ENCODE results near the gene MAPK12. TPM values are rescaled to one million over a fixed set of nuclear protein-coding genes. Genes with fewer than 3 reads are reported as not detected.
A peak's percentile ranks its signal among the peaks of the same experiment; 100 is the strongest.

Gene MAPK12
- total and polyA plus RNA-seq, 8 donors, result 4.7 to 49.6 (median 8.2) TPM

DNA sequence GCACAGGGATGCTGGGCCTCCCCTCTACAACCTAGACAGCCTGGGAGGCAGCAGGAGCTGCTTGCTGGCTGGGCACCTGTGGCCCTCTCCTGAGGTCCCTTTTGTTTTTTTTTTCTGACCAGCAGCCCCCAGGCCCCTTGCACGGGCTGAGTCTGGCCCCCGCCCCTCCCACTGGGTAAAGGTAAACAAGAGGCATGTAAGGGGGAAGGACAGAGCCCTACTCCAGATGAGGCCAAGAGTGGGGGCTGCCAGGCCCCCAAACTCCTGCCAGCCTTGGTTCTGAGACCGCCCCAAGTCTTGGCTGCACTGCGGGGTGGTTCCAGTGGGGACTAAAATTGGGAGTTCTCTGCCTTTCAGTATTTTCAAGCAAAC lies 36.8 kb upstream of the MAPK12 start:
- 48 to 70% (median 63%) methylated on average over 4 of the region's 4 CpGs for WGBS, 5 donors
- peaks cover 0 to 6% (median 0%) of the 10 kb centered on the region in 4 donors for H3K36me3 ChIP-seq
- TF ChIP-seq POLR2A (IDR thresholded peaks at IDR 0.05) (no peak), EP300 (IDR thresholded peaks at IDR 0.05) (no peak), CTCF (IDR thresholded peaks at IDR 0.05) (no peak), POLR2AphosphoS5 (IDR thresholded peaks at IDR 0.05) (no peak)
- H3K27me3 ChIP-seq, result peaks cover 0 to 15% (median 0%) of the 10 kb centered on the region in 3 donors
- H3K4me3 ChIP-seq, result peak overlapping the region in 1 of 4 donors; percentile 18
- DNase-seq, result no peak
- peak overlapping the region; percentile 94 to 96 (median 95) for H3K27ac ChIP-seq
- H3K9me3 ChIP-seq, result no peaks in the 10 kb centered on the region
- H3K4me1 ChIP-seq, result peaks cover 94 to 100% (median 99%) of the 10 kb centered on the region in 4 donors
- intact Hi-C loops (cut with DNase I; ENCODE audit: low total_unique reads), result no loop called here

DNA sequence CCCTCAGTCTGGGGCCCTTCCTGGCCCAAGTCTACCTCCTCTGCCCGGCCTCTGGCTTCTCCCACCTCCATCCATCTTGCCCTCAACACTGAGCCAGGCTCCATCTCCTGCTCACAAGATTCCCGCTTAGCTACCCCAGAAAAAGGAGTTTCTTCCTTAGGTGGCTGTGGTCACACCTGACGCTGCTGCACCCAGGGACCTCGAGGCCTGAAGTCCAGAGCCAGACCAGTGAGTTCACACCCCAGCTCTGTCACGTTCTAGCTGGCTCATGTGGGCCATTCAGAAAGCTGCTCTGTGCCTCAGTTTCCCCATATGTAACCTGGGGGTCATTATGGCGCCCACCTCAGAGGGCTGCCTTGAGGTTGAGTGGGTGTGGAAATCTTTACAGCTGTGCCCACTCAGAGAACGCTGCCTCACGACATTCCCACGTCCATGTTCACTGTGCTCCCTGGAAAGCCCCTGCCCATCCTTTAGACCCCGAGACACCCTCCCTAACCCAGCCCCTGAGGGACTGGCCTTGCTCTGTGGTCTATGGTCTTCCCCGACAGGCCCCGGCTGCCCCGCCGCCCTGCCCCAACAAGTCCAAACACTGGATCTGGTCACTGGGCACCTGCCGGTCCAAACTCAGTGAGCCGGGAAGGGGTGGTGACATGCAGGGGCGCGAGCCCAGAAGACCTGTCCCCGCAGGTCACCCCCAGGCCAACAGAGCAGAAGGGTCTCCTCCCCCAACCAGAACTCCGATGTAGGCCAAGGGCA lies 36.2 kb upstream of the MAPK12 start:
- H3K27ac ChIP-seq, result peak overlapping the region; percentile 94 to 96 (median 95)
- WGBS, 5 donors, result 47 to 70% (median 55%) methylated on average over 19 to 20 of the region's 20 CpGs
- TF ChIP-seq POLR2AphosphoS5 (IDR thresholded peaks at IDR 0.05) (no peak), POLR2A (IDR thresholded peaks at IDR 0.05) (no peak), CTCF (IDR thresholded peaks at IDR 0.05) (no peak), EP300 (IDR thresholded peaks at IDR 0.05) (no peak)

GRCh38 chr22:50296658-50297490 lies 35.4 kb upstream of the MAPK12 start:
- DNase-seq, result no peak
- H3K4me1 ChIP-seq, result peaks cover 94 to 100% (median 99%) of the 10 kb centered on the region in 4 donors
- H3K27me3 ChIP-seq, result peaks cover 0 to 18% (median 0%) of the 10 kb centered on the region in 3 donors
- intact Hi-C loops (cut with DNase I; ENCODE audit: low total_unique reads), result no loop called here
- peaks cover 0 to 6% (median 0%) of the 10 kb centered on the region in 4 donors for H3K36me3 ChIP-seq
- H3K4me3 ChIP-seq, result peak overlapping the region in 1 of 4 donors; percentile 18
- TF ChIP-seq EP300 (IDR thresholded peaks at IDR 0.05) (no peak), POLR2A (IDR thresholded peaks at IDR 0.05) (no peak), POLR2AphosphoS5 (IDR thresholded peaks at IDR 0.05) (no peak), CTCF (IDR thresholded peaks at IDR 0.05) (no peak)
- peak overlapping the region; percentile 94 to 96 (median 95) for H3K27ac ChIP-seq
- no peaks in the 10 kb centered on the region for H3K9me3 ChIP-seq
- 29 to 52% (median 35%) methylated on average over 15 to 29 of the region's 29 CpGs for WGBS, 5 donors

More for the DNA sequence above, 36.2 kb upstream of the MAPK12 start:
- Histone ChIP-seq H3K9me3 (no peaks in the 10 kb centered on the region), H3K36me3 (peaks cover 0 to 6% (median 0%) of the 10 kb centered on the region in 4 donors), H3K27me3 (peaks cover 0 to 18% (median 0%) of the 10 kb centered on the region in 3 donors), H3K4me3 (peak overlapping the region in 1 of 4 donors; percentile 18), H3K4me1 (peaks cover 94 to 100% (median 99%) of the 10 kb centered on the region in 4 donors)
- intact Hi-C loops (cut with DNase I; ENCODE audit: low total_unique reads), result no loop called here
- DNase-seq, result no peak

- peaks cover 91 to 100% (median 99%) of the 10 kb centered on the region in 4 donors for H3K4me1 ChIP-seq
- 14 to 25% (median 21%) methylated on average over 1 to 5 of the region's 5 CpGs for WGBS, 5 donors
- intact Hi-C loops (cut with DNase I; ENCODE audit: low total_unique reads), result no loop called here
These were observed 32.8 kb upstream of the MAPK12 start for GRCh38 chr22:50294319-50294656.

More at GRCh38 chr22:50294319-50294656, 32.8 kb upstream of the MAPK12 start:
- H3K36me3 ChIP-seq, result peaks cover 14 to 25% (median 20%) of the 10 kb centered on the region in 4 donors
- no peaks in the 10 kb centered on the region for H3K9me3 ChIP-seq
- H3K27me3 ChIP-seq, result peaks cover 0 to 9% (median 0%) of the 10 kb centered on the region in 3 donors
- TF ChIP-seq EP300 (IDR thresholded peaks at IDR 0.05) (no peak), CTCF (IDR thresholded peaks at IDR 0.05) (no peak), POLR2A (IDR thresholded peaks at IDR 0.05) (no peak), POLR2AphosphoS5 (IDR thresholded peaks at IDR 0.05) (no peak)
- no peak for DNase-seq
- H3K4me3 ChIP-seq, result peak overlapping the region in 1 of 4 donors; percentile 45
- H3K27ac ChIP-seq, result peak overlapping the region; percentile 94 to 96 (median 95)
